T47D (cell line): ENCODE results near the gene SEC14L1.
"Not testable (repeated sequence)": the region's sequence is repeated elsewhere in the genome, so short reads cannot be mapped to it uniquely, and the experiment has no call there.

Experiments used
- DNase-seq, 2 experiments: peaks; one replicate each; pipeline versions ENCODE4 v3.0.0 to v3.0.0-alpha.2; 2011 to 2012; ENCODE audit warnings: low read depth in 1 of 2, low spot score in 1 of 2
- JUND ChIP-seq: IDR thresholded peaks from 2 replicates; pipeline ENCODE4 v1.6.1; 2012; ENCODE audit warnings: low read depth
- in situ Hi-C: cut with HindIII; loops from 2 replicates; pipeline ENCODE4 v1.10.0; 2016; ENCODE audit warnings: low sequenced_read_pairs, low pct_unique_long_range_greater_than_20kb

Gene SEC14L1

GRCh38 chr17:77246110-77247047, 105.6 kb downstream of the SEC14L1 start:
- in situ Hi-C loops: no loop called here
- no peak for DNase-seq
- no peak for TF ChIP-seq JUND

DNA sequence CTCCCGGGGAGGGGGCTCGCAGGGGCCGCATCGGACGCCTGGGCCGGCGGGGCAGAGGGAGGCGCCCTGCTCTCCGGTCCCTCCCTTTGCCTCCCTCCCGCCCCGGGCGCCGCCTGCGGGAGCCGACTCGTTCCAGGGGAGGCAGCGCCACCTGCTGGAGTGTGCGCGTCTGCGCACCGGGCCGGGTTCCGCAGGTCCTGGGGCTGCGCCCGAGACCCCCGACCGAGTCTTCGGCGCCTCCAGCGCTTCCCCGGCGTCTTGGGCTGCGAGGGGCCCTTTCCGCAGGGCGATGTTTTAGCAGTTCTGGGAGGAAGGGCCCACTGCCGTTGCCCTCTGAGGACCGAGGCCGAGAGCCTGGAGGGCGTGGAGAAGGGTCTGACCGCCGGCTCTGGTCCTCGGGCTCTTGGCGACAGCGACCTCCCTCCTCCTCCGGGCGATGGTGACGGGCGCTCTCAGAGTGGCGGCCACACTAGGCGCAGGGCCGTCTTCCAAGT, 106.3 kb downstream of the SEC14L1 start:
- no peak for TF ChIP-seq JUND
- peak; percentile 68 to 75 for DNase-seq
- in situ Hi-C loops: no loop called here

- no peak for TF ChIP-seq JUND
- in situ Hi-C loops: no loop called here
- DNase-seq: no peak
Measured at GRCh38 chr17:77247609-77248008, 106.8 kb downstream of the SEC14L1 start.

DNA sequence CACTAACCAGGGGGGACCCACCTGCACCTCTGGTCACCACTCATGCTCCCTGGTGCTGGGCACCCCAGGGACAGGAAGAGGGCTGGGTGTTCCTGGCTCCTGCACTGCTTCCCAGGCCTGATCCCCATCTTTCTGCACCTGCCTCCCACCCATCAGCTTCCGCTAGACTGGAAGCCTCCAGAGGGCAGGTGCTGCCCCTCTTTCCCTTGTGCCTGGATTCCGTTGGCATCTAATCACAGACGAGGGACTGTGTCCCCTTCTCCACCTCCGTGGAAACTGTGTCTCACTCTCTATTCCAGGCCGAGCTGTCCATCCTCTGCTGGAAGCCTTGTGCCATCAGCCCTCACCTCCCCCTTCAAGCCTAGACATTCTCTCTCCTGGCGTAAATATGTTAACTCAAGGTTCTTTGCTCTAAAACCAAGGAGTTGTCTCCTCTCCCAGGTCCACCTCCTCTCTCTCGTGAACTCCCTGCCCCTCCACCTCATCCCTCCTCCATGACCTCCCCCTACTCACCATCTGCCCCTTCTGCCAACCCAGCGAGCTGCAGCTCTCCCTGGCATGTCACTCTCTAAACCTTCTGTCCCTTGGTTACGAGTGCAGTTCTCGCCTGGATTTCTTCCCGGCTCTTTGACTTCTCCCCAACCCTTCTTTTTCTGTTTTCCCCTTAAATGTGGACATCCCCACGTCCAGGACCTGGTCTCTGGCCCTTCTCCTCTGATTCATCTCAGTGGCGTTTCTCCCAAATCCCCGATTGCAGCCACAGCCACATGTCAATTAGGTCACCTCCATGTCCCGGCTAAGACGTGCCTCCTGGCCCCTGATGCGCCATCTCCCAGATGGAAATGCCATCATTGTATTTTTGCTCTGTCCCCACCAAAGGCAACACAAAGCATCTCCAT, 107.7 kb downstream of the SEC14L1 start:
- no peak for TF ChIP-seq JUND
- in situ Hi-C loops: no loop called here
- no peak for DNase-seq

DNA sequence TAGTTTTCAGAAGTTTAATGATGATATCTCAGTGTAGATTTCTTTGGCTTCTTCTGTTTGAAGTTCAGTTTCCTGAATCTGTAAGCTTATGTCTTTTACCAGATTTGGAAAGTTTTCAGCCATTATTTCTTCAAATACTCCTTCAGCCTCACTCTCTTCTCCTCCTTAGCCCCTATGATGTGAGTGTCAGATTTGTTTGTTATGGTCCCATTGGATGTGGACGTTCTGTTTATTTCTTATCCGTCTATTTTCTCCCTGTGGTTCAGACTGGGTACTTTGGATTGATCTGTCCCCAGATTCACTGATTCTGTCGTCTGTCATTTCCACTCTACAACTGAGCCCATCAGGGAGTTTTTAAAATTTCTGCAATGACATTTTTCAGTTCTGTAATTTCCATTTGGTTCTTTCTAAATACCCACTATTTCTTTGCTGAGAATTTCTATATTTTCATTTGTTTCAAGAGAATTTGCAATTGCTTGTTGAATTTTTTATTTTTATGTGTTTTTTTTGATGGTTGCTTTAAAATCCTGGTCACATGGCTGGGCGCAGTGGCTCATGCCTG, 110.9 kb downstream of the SEC14L1 start:
- no peak for TF ChIP-seq JUND
- no peak for DNase-seq
- in situ Hi-C loops: no loop called here

- DNase-seq, in situ Hi-C loops: not testable (repeated sequence)
Measured at GRCh38 chr17:77252306-77252705, 111.5 kb downstream of the SEC14L1 start.

DNA sequence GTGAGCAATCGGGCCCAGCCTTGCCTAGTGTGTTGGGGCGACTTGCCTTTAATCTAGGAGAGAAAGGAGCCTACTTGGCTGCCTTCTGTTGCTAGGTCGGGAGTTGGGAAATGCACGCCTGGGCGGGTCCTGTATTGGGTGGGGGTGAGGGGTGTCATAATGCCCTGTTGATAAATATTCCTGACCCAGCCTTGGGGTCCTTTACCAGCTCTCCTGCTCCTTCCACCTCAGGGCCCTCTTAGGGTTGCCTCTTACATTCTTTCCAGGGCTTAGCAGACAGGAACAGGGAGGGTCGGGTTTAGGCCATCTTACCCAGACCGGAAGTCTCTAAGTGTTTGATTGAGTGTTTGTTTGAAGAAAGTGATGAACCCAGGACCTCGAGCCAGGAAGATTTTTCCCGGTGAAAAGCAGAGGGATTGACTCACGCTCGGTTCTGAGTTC, 112.9 kb downstream of the SEC14L1 start:
- in situ Hi-C loops: no loop called here
- no peak for DNase-seq
- no peak for TF ChIP-seq JUND

DNA sequence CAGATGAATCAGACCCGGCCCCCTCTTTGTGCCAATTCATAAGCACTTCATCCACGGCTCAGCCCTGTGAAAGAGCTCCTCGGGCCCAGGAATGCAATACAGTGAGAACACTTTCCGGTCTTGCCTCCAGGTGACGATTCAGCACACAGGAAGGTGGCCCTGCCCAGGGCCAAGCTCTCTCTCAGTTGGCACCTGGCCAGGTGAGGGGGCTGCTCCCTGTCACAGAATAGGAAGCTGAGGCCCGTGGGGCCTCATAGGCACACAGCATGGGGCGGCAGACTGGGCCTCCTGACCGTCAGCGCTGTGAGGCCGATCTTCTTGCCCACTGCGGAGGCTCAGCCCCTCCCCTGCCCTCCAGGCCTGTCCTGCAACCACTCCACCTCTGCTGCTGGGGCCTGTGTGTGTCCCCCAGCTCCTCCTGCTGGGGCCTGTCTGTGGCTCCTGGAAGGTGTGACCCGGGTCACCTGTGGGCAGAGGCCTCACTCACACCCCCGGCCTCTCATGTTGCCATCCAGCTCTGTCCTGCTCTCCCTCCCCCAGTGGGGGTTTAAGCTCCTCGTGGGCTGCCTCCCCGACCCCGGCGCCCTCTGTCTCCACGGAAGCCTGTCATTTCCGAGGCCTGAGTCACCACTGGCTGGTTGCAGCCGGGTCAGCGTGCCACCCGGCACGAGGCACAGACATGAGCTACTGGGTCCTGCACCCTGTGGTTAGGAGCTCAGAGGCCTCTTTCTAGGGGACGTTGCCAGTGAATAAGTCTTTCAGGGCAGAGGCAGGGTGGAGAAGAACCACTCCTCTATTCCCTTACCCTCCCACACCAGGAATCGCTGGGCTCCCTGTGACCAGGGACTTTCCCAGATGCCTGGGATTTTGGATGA, 114.4 kb downstream of the SEC14L1 start:
- no peak for TF ChIP-seq JUND
- peak; percentile 77 to 87 for DNase-seq
- in situ Hi-C loops: no loop called here

DNA sequence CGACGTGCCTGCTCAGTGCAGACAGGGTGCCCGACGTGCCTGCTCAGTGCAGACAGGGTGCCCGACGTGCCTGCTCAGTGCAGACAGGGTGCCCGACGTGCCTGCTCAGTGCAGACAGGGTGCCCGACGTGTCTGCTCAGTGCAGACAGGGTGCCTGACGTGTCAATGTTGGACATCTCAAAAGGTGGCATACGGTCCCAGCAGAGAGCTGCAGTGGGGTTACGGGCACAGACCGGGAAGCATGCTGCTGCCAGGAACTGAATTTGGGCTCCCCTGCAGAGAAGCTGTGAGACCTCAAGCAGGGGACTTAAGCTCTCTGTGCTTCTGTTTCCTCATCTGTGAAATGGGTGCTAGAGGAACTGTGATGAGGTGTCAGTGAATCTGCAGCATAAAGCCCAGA, 115.2 kb downstream of the SEC14L1 start:
- in situ Hi-C loops, DNase-seq: not testable (repeated sequence)

DNA sequence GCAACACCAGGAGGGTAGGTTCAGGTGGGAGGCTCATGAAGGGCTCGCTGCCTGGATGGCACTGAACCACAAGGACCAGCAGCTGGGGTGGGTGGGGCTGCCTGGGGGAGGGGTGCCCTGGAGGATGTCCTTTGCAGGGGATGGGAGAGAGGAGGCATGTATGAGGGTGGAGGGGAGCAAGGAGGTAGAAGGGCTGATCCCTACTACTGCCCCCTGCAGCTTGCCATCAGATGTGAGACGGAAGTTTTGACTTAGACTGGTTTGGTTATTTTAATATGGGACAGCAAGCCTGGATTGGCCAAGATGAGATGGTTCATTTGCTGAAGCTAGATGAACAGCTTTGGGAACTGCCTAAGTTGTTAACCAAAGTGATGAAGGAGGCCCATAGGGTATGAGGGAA, 115.9 kb downstream of the SEC14L1 start:
- in situ Hi-C loops: no loop called here
- DNase-seq: no peak
- TF ChIP-seq JUND: no peak

DNA sequence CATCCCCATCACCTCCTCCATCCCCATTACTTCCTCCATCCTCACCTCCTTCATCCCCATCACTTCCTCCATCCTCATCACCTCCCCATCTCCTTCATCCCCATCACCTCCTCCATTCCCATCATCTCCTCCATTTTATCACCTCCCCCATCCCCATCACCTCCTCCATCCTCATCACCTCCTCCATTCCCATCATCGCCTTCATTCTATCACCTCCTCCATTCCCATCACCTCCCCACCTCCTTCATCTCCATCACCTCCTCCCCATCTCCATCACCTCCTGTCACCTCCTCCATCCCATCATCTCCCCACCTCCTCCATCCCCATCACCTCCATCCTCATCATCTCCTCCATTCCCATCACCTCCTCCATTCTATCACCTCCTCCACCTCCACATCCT, 116.4 kb downstream of the SEC14L1 start:
- no peak for DNase-seq
- in situ Hi-C loops: no loop called here
- TF ChIP-seq JUND: no peak
